H1 (cell line): Measurements from ENCODE around the gene RPL28.

ENCODE experiments used
- GABPA ChIP-seq: IDR thresholded peaks from 2 replicates; pipeline ENCODE4 v1.6.1; 2011; ENCODE audit warnings: mild to moderate bottlenecking, low read length, moderate library complexity, borderline replicate concordance; ENCODE audit not compliant: insufficient read depth
- HDAC2 ChIP-seq, 2 experiments: fragments of 300-600 bp in 1 of 2; sonication (generic) in 1 of 2; IDR thresholded peaks; 2 replicates each; pipeline ENCODE4 v1.6.1; 2011 to 2012; ENCODE audit warnings: low read depth in 2 of 2, low read length in 2 of 2, mild to moderate bottlenecking in 2 of 2, moderate library complexity in 2 of 2, borderline replicate concordance in 1 of 2, inconsistent platforms in 1 of 2
- JUN ChIP-seq: IDR thresholded peaks from 2 replicates; pipeline ENCODE4 v1.6.1; 2011; ENCODE audit warnings: low read depth, mild to moderate bottlenecking, improper control_type of control experiment, low read length
- POLR2A ChIP-seq, 2 experiments: IDR thresholded peaks; 1 replicate in 1 of 2; 2 replicates in 1 of 2; pipeline ENCODE4 v1.6.1; 2011; ENCODE audit warnings: low read depth in 2 of 2, low read length in 2 of 2, mild to moderate bottlenecking in 2 of 2; ENCODE audit errors: control extremely low read depth in 1 of 2
- POLR2AphosphoS5 ChIP-seq: IDR thresholded peaks from 2 replicates; pipeline ENCODE4 v1.6.1; 2011; ENCODE audit warnings: low read depth, low read length
- RFX5 ChIP-seq: IDR thresholded peaks from 2 replicates; pipeline ENCODE4 v1.6.1; 2011; ENCODE audit warnings: low read depth, low read length, improper control_type of control experiment, borderline replicate concordance
- RXRA ChIP-seq: IDR thresholded peaks from 2 replicates; pipeline ENCODE4 v1.6.1; 2011; ENCODE audit warnings: low read depth, mild to moderate bottlenecking, low read length, moderate library complexity; ENCODE audit not compliant: insufficient read depth
- SIN3A ChIP-seq, 2 experiments: IDR thresholded peaks in 1 of 2; conservative IDR thresholded peaks in 1 of 2; 2 replicates each; pipeline ENCODE4 v1.6.1; 2011 to 2012; ENCODE audit warnings: low read length in 2 of 2, improper control_type of control experiment in 1 of 2, low read depth in 1 of 2, mild to moderate bottlenecking in 1 of 2
- TAF1 ChIP-seq: IDR thresholded peaks from 2 replicates; pipeline ENCODE4 v1.6.1; 2011; ENCODE audit warnings: mild to moderate bottlenecking, low read depth, low read length
- TF ChIP-seq, protein P1 (sequence below): IDR thresholded peaks from 2 replicates; pipeline ENCODE4 v1.6.1; 2011; ENCODE audit warnings: low read depth, mild to moderate bottlenecking, low read length; ENCODE audit not compliant: insufficient read depth
- TF ChIP-seq, protein P2 (sequence below), 3 experiments: IDR thresholded peaks; 1 replicate in 2 of 3; 2 replicates in 1 of 3; pipeline versions ENCODE4 v1.5.1 to v1.6.1; 2011; ENCODE audit warnings: low read length in 3 of 3, mild to moderate bottlenecking in 3 of 3, inconsistent platforms in 2 of 3, low read depth in 1 of 3, moderate library complexity in 1 of 3; ENCODE audit not compliant: insufficient read depth in 1 of 3; ENCODE audit errors: control extremely low read depth in 1 of 3
- TF ChIP-seq, protein P3 (sequence below): IDR thresholded peaks from 2 replicates; pipeline ENCODE4 v1.6.1; 2011; ENCODE audit warnings: low read length, improper control_type of control experiment

DNA sequence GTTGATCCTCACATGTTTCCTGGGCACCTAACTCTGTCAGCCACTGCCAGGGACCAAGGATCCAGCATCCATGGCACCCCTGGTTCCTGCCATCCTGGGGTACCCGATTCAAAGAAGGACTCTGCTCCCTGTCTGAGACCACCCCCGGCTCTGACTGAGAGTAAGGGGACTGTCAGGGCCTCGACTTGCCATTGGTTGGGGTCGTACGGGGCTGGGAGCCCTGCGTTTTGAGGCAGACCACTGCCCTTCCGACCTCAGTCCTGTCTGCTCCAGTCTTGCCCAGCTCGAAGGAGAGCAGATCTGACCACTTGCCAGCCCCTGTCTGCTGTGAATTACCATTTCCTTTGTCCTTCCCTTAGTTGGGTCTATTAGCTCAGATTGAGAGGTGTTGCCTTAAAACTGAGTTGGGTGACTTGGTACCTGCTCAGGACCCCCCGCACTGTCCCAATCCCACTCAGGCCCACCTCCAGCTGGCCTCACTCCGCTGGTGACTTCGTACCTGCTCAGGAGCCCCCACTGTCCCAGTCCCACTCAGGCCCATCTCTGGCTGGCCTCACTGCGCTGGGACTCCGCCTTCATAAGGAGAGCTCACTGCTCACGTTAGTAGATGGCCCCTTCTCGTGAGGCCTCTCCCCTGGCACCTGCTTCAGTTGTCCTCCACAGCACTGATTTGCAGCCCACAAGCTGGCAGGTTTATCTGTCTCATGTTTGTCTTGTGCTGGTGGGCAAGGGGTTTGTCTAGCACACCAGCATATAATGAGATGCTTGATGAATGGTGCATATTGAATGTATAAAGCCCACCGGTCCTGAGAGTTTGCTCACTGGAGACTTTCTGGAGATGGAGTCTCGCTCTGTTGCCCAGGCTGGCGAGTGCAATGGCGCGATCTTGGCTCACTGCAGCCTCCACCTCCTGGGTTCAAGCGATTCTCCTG is 3.9 kb downstream of the RPL28 start:
- TF ChIP-seq, protein P1, sequence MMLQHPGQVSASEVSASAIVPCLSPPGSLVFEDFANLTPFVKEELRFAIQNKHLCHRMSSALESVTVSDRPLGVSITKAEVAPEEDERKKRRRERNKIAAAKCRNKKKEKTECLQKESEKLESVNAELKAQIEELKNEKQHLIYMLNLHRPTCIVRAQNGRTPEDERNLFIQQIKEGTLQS, result no peak
- no peak for TF ChIP-seq HDAC2 (IDR thresholded peaks at IDR 0.05; ENCODE audit: borderline replicate concordance in 1 of 2, low read depth in 2 of 2, low read length in 2 of 2)
- peak in 1 of 2 experiments; percentile 37; a peak in 1 of 3 replicates for TF ChIP-seq POLR2A (IDR thresholded peaks at IDR 0.05; ENCODE audit: control extremely low read depth in 1 of 2, low read depth in 2 of 2, low read length in 2 of 2)
- TF ChIP-seq, protein P2, sequence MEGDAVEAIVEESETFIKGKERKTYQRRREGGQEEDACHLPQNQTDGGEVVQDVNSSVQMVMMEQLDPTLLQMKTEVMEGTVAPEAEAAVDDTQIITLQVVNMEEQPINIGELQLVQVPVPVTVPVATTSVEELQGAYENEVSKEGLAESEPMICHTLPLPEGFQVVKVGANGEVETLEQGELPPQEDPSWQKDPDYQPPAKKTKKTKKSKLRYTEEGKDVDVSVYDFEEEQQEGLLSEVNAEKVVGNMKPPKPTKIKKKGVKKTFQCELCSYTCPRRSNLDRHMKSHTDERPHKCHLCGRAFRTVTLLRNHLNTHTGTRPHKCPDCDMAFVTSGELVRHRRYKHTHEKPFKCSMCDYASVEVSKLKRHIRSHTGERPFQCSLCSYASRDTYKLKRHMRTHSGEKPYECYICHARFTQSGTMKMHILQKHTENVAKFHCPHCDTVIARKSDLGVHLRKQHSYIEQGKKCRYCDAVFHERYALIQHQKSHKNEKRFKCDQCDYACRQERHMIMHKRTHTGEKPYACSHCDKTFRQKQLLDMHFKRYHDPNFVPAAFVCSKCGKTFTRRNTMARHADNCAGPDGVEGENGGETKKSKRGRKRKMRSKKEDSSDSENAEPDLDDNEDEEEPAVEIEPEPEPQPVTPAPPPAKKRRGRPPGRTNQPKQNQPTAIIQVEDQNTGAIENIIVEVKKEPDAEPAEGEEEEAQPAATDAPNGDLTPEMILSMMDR (IDR thresholded peaks at IDR 0.05; ENCODE audit: control extremely low read depth in 1 of 3, insufficient read depth in 1 of 3, low read depth in 1 of 3, low read length in 3 of 3), result no peak
- TF ChIP-seq, protein P3, sequence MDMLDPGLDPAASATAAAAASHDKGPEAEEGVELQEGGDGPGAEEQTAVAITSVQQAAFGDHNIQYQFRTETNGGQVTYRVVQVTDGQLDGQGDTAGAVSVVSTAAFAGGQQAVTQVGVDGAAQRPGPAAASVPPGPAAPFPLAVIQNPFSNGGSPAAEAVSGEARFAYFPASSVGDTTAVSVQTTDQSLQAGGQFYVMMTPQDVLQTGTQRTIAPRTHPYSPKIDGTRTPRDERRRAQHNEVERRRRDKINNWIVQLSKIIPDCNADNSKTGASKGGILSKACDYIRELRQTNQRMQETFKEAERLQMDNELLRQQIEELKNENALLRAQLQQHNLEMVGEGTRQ, result no peak
- TF ChIP-seq RFX5, result no peak
- TF ChIP-seq RXRA, result no peak
- no peak for TF ChIP-seq TAF1
- TF ChIP-seq POLR2AphosphoS5, result peak; percentile 46
- TF ChIP-seq GABPA, result no peak
- no peak for TF ChIP-seq SIN3A (conservative IDR thresholded peaks at IDR 0.05 in 1 of 2, IDR thresholded peaks at IDR 0.05 in 1 of 2; ENCODE audit: low read depth in 1 of 2, low read length in 2 of 2)
- TF ChIP-seq JUN, result no peak
